Islet of Langerhans (tissue), 1 donor: ENCODE results near the gene NDUFAF2.
"Not testable (repeated sequence)": the region's sequence is repeated elsewhere in the genome, so short reads cannot be mapped to it uniquely, and the experiment has no call there.

Source experiments
- FAIRE-seq: peaks from one replicate; lab custom pipeline; 2011; peaks lifted over from hg19 to GRCh38; lab: Jason Lieb, UNC

The NDUFAF2 gene

DNA sequence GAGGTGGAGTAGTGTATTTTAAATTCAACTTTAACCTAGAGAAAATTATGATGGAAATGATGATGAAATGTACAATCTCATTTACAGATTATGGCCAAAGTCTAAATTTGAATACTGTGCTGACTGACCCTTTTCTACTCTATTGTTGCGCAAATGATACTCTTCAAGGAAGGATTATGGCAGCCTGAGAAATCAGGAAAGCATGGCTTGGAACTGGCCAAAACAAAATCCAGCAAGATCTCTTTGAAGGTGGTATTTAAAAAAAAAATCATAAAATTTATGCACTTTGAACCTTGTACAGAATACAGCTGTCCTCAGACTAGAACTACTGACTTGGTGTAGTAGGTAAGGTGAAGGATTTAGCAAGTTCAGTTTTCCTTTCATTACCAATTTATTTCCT, 105.3 kb downstream of the NDUFAF2 start:
- FAIRE-seq = no peak

DNA sequence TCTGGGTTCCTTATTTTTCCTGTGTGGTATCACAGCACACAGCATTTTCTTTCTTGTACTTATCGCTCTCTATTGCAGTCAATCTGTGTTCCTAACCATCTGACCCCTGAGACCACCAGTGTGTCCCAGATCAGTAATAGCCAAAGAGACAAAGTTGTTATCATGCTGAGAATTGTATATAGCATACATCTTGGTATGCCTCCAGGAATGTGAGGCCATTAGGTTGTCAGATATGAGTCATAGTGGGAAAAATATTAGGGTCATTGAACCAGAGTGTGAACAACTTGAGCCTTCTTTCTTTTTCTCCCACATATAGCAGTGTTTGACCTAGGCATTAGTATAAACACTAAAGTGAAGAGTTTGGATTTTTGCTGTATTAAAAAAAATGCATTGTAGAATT, 106.3 kb downstream of the NDUFAF2 start:
- FAIRE-seq = no peak

DNA sequence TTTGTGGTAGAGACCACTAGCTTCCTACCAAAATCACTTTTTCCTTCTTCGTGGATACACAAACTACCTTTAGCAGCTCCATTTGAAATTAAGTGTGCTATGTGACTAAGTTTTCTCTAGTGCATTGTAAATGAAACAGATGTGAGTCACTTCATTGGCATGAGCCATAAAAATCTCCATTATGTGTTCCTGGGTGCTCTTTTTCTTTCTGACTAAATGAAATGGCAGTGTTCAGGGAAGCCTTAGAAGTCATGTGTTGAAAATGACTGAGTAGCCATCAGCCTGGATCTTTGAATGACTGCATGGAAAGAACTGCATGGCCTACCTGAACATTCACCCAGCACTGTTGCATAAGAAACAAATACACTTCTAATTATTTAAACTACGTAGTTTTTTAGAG, 107.9 kb downstream of the NDUFAF2 start:
- FAIRE-seq = no peak

DNA sequence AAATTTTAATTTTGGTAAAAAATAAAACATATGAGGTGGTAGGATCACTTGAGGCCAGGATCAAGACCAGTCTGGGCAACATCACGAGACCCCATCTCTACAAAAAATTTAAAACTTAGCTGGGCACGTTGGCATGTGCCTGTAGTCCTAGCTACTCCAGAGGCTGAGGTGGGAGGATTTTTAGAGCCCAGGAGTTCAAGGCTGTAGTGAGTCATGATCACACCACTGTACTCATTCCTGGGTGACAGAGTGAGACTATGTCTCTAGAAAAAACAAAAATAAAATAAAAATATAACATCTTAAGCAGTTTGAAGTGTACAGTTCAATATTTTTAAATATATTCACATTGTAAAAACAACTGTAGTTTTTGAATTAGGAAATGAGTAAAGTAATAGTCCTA, 108.9 kb downstream of the NDUFAF2 start:
- no peak for FAIRE-seq

DNA sequence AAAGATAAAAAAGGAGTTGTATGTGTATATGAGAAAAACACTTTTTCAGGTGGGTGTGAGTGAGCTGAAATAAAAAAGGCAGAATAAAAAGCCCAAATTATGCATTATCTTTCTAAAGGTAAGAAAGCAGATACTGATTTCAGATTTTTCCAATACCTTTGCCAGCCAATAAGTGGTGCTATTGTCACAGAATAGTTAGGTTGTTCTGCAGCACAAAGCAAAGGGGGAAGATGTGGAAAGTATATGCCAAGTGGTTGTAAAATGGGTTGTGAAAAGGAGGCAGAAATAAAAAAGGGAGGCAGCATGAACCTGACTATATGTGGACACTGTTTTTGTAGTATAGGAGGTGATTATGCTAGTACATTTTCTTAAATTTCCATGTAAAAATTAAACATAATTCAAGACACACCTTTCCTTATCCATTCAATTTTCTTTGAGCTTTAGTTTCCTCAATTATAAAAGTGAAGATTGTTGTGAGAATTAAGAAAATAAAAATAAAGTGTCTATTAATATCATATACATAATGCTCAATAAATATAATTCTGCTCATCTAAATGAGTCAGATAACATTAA, 110.5 kb downstream of the NDUFAF2 start:
- peak; percentile 70 for FAIRE-seq

DNA sequence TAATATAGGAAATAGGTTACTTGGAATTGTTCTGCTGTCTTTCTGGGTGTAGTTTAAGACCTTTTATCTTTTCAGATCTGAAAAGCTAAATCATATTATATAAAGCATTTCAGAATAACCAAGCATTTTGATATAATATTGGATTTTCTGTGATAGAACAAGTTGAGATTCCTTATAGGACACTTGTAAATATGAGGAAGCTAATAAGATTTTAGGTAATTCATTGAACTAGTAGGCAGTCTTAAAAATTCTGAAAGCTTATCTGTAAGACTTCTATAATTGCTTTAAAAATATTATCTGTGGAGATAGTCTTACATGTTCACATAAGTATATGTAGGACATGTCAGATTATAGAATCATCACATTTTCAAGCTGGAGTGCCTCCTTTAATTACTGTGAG, 114.5 kb downstream of the NDUFAF2 start:
- FAIRE-seq = no peak

DNA sequence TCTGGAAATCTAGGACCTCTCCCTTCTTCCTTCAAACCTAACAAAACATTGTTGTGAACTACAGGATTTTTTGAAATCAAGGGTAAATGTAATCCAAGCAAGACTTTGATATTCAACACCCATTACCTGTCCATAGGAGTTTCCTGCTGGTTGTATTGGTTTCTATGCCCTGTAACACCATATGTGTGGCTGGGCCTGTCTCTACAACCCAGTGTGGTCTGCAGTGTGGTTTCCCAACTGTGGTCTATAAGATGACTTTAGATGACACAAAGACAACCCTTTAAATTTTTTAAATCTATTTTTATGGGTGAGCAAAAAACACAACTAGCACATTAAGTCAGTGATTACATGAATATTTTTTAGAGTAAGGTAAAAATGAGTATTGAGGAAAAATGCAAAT, 124.1 kb downstream of the NDUFAF2 start:
- no peak for FAIRE-seq

DNA sequence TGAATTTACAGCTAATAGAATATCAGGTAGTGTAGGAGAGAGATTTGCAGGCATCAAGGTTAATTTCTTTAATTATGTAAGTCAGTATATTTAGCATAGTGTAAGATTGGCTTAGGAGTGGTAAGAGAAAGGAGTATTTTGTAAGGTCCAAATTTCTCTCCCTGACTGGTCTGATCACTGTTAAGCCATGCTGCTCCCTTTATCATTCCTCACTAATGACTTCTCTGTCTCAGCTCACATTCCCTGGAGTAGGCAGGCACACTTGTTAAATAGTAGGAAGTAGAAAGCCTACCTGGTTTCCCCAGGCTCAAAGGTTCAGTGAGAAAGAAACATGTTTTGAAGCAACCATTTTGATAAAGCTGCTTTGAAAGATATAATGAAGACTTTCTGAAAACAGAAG, 126.5 kb downstream of the NDUFAF2 start:
- no peak for FAIRE-seq

DNA sequence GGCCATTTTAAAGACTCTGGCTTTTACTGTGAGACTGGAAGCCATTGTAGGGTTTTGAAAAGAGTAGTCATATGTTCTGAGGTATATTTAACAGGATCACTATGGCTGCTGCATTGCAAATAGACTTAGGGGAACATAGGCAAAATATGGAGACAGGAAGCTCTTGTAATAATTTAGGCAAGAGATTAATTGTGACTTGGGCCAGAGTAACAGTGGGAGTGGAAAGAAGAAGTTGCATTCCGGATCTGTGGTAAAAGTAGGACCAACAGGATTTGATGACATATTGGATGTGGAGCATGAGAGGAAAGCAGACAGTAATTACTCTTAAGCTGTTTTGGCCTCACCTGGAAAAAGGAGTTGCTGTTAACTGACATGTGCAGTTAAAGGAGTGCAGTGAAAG, 131.6 kb downstream of the NDUFAF2 start:
- FAIRE-seq = no peak

DNA sequence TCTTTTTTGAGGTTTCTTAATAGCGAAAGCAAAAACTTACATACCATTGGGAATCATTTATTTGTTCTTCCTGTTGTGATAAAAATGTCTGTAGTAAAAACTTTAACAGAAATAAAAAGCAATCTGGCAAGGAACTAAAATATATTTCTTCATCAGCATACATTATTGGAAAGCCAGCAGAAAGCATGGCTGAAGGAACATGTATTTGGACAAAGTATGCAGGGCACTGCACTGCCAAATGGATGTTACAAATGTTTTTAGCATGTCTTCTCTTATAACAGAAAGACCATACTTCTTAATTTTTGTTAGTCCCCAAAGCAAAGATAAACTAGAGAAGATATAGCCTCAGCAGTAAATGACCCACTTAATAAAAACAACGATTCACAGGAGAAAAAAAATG, 136.7 kb downstream of the NDUFAF2 start:
- no peak for FAIRE-seq

DNA sequence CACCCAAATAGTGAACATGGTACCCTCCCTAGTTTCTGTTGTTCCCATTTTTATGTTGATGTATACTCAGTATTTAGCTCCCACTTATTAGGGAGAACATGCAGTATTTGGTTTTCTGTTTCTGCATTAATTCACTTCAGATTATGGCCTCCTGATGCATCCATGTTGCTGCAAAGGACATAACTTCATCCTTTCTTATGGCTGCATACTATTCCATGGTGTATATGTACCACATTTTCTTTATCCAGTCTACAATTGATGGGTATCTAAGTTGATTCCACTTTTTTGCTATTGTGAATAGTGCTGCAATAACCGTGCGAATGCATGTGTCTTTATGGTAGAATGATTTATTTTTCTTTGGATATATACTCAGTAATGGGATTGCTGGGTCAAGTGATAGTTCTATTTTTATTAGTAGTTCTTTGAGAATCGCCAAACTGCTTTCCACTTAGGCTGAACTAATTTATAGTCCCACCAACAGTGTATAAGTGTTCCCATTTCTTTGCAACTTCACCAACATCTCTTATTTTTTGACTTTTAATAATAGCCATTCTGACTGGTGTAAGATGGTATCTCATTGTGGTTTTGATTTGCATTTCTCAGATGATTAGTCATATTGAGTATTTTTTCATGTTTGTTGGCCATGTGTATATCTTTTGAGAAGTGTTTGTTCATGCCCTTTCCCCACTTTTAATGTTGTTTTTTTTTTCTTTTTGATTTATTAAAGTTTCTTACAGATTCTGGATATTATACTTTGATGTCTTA, 137.7 kb downstream of the NDUFAF2 start:
- FAIRE-seq = peak; percentile 69

DNA sequence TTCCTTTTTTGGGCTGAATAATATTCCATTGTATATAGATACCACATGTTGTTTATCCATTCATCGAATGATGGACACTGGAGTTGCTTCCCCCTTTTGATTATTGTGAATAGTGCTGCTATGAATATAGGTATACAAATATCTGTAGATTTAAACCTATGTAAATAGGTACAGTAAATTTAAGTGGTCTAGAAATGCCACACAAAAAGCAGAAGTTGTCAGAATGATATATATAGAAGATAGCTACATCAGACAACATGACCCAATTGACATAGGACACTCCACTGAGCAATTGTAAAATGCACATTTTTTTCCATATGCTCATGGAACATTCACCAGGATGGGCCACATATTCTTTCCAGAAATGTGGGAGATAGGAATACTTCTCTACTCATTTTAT, 139.7 kb downstream of the NDUFAF2 start:
- FAIRE-seq = peak; percentile 33

DNA sequence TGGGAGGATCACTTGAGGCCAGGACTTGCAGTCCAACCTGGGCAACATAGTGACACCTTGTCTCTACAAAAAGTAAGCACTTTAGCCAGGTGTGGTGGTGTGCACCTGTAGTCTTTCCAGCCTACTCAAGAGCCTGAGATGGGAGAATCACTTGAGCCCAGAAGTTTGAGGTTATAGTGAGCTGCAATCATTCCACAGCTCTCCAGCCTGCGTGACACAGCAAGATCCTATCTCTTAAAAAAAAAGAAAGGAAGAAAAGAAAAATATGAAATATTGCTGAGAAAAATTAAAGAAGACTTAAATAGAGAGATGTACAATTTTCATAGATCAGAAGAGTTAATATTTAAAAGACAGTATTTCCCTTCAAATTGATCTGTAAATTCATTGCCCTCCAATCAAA, 140.9 kb downstream of the NDUFAF2 start:
- peak; percentile 30 for FAIRE-seq

DNA sequence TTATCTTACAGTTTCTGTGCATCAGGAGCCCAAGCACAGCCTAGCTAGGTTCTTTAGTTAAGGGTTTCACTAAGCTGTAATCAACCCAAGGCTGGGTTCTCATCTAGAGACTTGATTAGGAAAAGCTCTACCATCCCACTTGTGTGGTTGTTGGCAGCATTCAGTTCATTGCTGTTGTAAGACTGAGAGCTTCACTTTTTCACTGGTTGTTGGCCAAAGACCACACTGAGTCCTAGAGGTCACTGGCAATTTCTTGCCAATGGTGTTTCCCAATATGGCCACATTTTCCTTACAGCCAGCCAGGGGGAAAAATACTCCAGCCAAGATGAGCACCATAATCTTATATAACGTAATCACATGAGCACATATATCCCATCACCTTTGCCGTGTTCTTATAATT, 142.9 kb downstream of the NDUFAF2 start:
- FAIRE-seq = no peak

DNA sequence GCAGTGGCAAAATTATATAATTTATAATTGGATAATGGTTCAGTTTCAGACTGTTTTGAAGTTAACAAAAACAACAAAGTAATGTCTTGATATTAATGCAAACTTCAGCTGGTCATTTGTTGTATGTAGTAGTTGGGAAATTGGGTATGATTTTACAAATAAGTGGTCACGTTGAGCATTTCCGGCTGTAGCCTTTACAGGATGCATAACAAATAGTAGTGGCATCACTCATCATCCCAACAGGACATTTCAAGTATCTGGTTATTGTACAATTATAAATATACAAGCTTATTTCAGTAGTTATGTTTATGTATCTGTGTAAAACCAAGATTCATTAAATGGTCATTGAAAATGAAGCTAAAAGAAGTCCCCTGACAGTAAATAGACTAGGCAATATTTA, 144.3 kb downstream of the NDUFAF2 start:
- FAIRE-seq = no peak

DNA sequence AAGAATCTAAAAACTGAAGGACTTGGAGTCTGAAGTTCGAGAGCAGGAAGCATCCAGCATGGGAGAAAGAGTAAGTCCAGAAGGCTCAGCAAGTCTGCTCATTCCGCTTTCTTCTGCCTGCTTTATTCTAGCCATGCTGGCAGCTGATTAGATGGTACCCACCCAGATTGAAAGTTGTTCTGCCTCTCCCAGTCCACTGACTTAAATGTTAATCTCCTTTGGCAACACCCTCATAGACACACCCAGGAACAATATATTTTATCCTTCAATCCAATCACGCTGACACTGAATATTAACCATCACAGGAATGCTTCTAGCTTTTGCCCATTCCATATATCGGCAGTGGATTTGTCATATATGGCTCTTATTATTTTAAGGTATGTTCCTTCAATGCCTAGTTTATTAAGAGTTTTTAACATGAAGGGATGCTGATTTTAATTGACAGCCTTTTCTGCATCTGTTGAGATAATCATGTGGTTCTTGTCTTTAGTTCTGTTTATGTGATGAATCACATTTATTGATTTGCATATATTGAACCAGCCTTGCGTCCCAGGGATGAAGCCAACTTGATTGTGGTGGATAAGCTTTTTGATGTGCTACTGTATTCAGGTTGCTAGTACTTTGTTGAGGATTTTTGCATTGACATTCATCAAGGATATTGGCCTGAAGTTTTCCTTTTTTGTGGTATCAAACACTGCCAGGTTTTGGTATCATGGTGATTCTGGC, 148.2 kb downstream of the NDUFAF2 start:
- not testable (repeated sequence) for FAIRE-seq

DNA sequence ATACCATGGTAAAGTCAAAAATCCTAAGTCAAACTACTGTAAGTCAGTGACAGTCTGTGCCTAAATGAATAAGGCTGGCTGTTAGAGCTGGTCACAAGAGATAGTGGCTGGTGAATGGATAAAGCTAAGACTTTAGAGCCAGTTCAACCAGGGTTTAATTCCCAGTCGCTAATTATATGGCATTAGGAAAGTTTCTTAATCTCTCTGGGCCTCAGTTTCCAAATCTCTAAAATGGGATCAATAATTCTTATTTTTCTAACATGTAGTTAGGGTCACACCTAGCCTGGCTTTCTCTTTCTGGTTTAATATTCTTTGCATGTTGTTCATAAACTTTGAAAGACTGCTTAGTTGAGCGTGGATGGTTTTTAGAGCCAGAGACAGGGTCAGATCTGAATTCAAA, 152.5 kb downstream of the NDUFAF2 start:
- FAIRE-seq = no peak

DNA sequence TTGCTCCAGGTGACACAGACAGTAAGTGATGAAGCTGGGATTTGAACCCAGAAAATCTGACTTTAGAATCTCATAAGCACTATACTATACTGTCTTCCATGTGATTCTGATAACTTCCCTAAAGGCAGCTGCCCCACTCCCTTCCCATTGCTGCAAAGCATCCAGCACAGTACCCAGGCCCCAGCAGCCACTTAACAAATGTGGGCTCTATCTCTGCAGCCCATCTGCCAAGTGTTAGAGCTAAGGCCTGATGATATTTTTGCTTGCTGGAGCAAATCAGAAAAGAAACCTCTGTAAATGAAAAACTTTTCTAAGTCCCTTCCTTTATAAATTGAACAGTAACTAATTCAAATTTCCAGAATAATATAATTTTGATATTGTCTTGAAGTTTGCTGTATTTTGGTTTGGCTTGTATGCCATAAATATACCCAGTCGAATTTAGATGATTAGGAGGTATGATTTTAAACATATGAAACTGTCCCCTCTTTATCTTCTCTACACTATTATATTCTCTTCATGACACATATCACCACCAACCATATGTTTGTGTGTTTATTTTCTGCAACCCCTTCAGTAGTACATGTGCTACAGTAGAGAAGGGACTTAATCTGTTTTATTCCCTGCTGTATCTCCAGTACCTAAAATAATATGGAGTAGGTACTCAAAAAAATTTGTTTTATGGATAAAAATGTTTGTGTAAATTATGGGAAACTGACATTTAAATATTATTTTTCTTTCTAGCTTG, 153.4 kb downstream of the NDUFAF2 start:
- FAIRE-seq = no peak

DNA sequence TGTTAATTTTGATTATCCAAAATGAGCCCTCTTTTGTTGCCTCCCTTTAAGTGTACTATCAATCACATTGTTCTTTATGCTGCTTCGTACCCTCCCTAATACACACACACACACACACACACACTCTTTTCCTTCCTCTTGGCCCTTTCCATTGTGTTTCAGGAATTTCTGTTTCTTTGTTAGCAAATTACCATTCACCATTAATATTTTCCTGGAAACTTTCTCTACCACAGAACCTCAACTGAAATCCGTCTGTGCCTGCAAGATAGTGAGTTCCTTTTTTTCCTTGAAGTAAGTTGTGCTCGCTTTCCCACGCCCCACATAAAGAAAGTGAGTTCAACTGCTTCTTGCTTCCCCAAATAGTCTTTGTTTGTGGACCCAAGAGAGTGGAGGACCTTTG, 155.4 kb downstream of the NDUFAF2 start:
- FAIRE-seq = no peak

DNA sequence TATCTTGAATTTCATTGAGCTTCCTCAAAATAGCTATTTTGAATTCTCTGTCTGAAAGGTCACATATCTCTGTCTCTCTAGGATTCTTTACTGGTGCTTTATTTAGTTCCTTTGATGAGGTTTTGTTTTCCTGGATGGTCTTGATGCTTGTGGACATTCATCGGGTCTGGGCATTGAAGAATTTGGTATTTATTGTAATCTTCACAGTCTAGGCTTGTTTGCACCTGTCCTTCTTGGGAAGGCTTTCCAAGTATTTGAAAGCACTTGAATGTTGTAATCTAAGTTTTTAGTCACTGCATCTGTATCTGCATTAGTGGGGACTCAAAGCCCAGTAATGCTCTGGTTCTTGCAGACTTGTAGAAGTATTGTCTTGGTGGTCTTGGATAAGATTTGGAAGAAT, 169.4 kb downstream of the NDUFAF2 start:
- FAIRE-seq = no peak

DNA sequence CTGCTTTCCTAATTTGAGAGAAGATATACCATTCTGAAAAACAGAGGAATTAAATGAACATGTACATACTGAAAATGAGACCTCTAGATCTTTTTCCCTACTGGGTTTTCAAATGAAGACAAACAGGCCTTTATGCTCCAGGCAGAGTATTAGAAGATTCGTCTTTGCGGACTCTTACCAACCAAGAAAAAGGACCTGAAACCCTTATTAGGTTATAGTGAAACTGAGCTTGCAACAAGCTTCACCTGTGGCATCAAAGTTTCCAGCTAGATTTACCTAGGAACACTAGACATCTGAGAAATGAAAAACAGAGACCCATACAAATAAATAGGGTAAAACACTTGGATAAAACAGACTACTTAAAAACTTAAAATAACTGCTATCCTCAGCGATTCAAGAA, 171.0 kb downstream of the NDUFAF2 start:
- no peak for FAIRE-seq

DNA sequence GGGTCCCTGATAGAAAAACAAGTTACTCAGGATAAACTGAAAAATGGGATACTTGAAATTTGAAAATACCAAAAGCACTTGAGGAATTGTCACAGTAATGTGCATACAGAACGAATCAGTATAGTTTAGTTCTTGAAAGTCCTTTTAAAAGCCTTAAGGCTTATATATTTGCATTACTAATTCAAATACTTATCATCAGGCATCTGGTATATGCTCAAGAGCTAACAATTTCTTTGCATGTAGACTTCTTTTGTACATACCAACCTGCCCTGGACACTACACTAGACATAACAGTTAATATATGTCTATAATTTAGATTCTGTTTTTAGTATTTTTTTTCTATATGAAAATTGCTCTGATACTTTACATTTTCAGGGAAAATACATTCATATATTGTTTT, 174.1 kb downstream of the NDUFAF2 start:
- no peak for FAIRE-seq

DNA sequence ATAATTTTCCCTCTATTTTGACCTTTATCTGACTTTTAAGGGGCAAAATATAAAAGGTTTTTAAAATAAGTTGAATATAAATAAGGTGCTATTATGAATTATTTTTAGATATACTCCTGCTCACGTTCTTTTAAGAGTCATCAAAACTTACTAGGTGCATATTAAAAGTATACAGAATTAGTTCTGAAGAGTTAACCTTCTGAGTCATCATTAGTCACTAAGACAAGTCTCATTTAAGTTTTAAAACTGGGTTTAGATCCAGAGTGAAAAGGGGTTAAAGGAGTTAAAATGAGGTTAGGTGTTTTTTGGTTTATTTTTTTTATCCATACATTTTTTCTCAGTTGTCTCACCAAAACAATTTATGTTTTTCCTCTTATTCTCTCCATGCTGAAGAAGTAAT, 175.5 kb downstream of the NDUFAF2 start:
- FAIRE-seq = no peak
